Liver (tissue), 9 donors: ENCODE results near the gene LMBR1L. TPM values are rescaled to one million over a fixed set of nuclear protein-coding genes. Genes with fewer than 3 reads are reported as not detected.

Experiments
- DNase-seq: peaks from one replicate; pipeline ENCODE4 v3.0.0-alpha.2; 2017; ENCODE audit warnings: low spot score
- H3K27ac ChIP-seq, 2 donors: one replicate each; pipeline ENCODE4 v1.7.0; 2013; ENCODE audit warnings: inconsistent platforms in 2 of 2, low read length in 2 of 2, control low read depth in 1 of 2, low read depth in 1 of 2, mild to moderate bottlenecking in 1 of 2
- H3K27me3 ChIP-seq, 4 donors: one replicate each; pipeline versions ENCODE4 v1.6.1 to v1.7.0; 2013; ENCODE audit warnings: low read length in 3 of 4, inconsistent platforms in 1 of 4, mild to moderate bottlenecking in 1 of 4, moderate library complexity in 1 of 4; ENCODE audit not compliant: control insufficient read depth in 4 of 4, insufficient read depth in 4 of 4
- H3K36me3 ChIP-seq, 4 donors: one replicate each; pipeline versions ENCODE4 v1.6.1 to v1.7.0; 2013; ENCODE audit warnings: low read length in 3 of 4, mild to moderate bottlenecking in 3 of 4, low read depth in 1 of 4, moderate library complexity in 1 of 4; ENCODE audit not compliant: control insufficient read depth in 4 of 4, insufficient read depth in 3 of 4
- H3K4me1 ChIP-seq, 4 donors: one replicate each; pipeline versions ENCODE4 v1.6.1 to v1.7.0; 2013; ENCODE audit warnings: low read length in 3 of 4, mild to moderate bottlenecking in 3 of 4, moderate library complexity in 1 of 4; ENCODE audit not compliant: control insufficient read depth in 4 of 4, insufficient read depth in 4 of 4
- H3K4me3 ChIP-seq, 3 donors: one replicate each; pipeline versions ENCODE4 v1.6.1 to v1.7.0; 2013; ENCODE audit warnings: low read length in 3 of 3, control low read depth in 1 of 3, low read depth in 1 of 3, mild to moderate bottlenecking in 1 of 3
- H3K9ac ChIP-seq, 2 donors: one replicate each; pipeline ENCODE4 v1.7.0; 2013; ENCODE audit warnings: low read length in 2 of 2, mild to moderate bottlenecking in 2 of 2, moderate library complexity in 2 of 2, control low read depth in 1 of 2, low read depth in 1 of 2
- H3K9me3 ChIP-seq, 4 donors: one replicate each; pipeline versions ENCODE4 v1.6.1 to v1.7.0; 2013; ENCODE audit warnings: low read length in 3 of 4; ENCODE audit not compliant: control insufficient read depth in 4 of 4
- EGR1 ChIP-seq, 2 donors: IDR thresholded peaks; 2 replicates each; pipeline ENCODE4 v1.6.1; 2016 to 2018; ENCODE audit warnings: antibody characterized with exemption in 2 of 2, low read depth in 2 of 2
- FOXA1 ChIP-seq: IDR thresholded peaks from 2 replicates; pipeline ENCODE4 v1.6.1; 2016; ENCODE audit warnings: antibody characterized with exemption
- FOXA2 ChIP-seq: IDR thresholded peaks from 2 replicates; pipeline ENCODE4 v1.6.1; 2016; ENCODE audit warnings: antibody characterized with exemption
- GABPA ChIP-seq, 2 donors: IDR thresholded peaks in 1 of 2; conservative IDR thresholded peaks in 1 of 2; 2 replicates each; pipeline ENCODE4 v1.6.1; 2016; ENCODE audit warnings: antibody characterized with exemption in 2 of 2, mild to moderate bottlenecking in 1 of 2, moderate library complexity in 1 of 2
- HNF4A ChIP-seq, 2 donors: conservative IDR thresholded peaks; 2 replicates each; pipeline ENCODE4 v1.6.1; 2016; ENCODE audit warnings: antibody characterized with exemption in 2 of 2, mild to moderate bottlenecking in 2 of 2
- HNF4G ChIP-seq: IDR thresholded peaks from 2 replicates; pipeline ENCODE4 v1.6.1; 2016; ENCODE audit warnings: antibody characterized with exemption
- JUND ChIP-seq, 2 donors: IDR thresholded peaks; 2 replicates each; pipeline ENCODE4 v1.6.1; 2016; ENCODE audit warnings: antibody characterized with exemption in 2 of 2
- NR2F2 ChIP-seq: IDR thresholded peaks from 2 replicates; pipeline ENCODE4 v1.6.1; 2016; ENCODE audit warnings: antibody characterized with exemption
- RAD21 ChIP-seq, 2 donors: IDR thresholded peaks; 2 replicates each; pipeline ENCODE4 v1.6.1; 2016; ENCODE audit warnings: antibody characterized with exemption in 2 of 2, mild to moderate bottlenecking in 2 of 2
- RXRA ChIP-seq, 2 donors: IDR thresholded peaks; 2 replicates each; pipeline ENCODE4 v1.6.1; 2017 to 2018; ENCODE audit warnings: antibody characterized with exemption in 2 of 2, mild to moderate bottlenecking in 1 of 2
- SP1 ChIP-seq: IDR thresholded peaks from 2 replicates; pipeline ENCODE4 v1.6.1; 2018; ENCODE audit warnings: antibody characterized with exemption, mild to moderate bottlenecking
- TAF1 ChIP-seq: conservative IDR thresholded peaks from 2 replicates; pipeline ENCODE4 v1.6.1; 2016; ENCODE audit warnings: antibody characterized with exemption, mild to moderate bottlenecking
- YY1 ChIP-seq: IDR thresholded peaks from 2 replicates; pipeline ENCODE4 v1.6.1; 2016; ENCODE audit warnings: antibody characterized with exemption, mild to moderate bottlenecking
- WGBS: extraction: QIAGEN DNeasy Blood & Tissue Kit; methylation state at CpG from one replicate; pipeline ENCODE4 v1.1.7; 2013; 5-methylcytosine and 5-hydroxymethylcytosine counted together
- polyA plus RNA-seq, 2 donors: library from polyadenylated mRNA; stranded (reverse) in 1 of 2; unstranded in 1 of 2; fragments of 200-250 nt in 1 of 2; fragments of >200 nt in 1 of 2; fragmentation: Nextera tagmentation in 1 of 2; extraction: Ambion mirVana in 1 of 2; gene quantifications; one replicate each; pipeline versions ENCODE4 v1.2.1 to v1.2.3, GENCODE V29; 2013 to 2015
- total RNA-seq, 2 donors: library from RNA; depleted of rRNA; stranded (reverse); fragments of >200 nt; gene quantifications; one replicate each; pipeline ENCODE4 v1.2.3, GENCODE V29; 2014
- TF ChIP-seq, protein P1 (sequence below): IDR thresholded peaks from 2 replicates; pipeline ENCODE4 v1.6.1; 2016; ENCODE audit warnings: antibody characterized with exemption
- TF ChIP-seq, protein P2 (sequence below): IDR thresholded peaks from 2 replicates; pipeline ENCODE4 v1.6.1; 2016; ENCODE audit warnings: antibody characterized with exemption, mild to moderate bottlenecking
- TF ChIP-seq, protein P3 (sequence below): IDR thresholded peaks from 2 replicates; pipeline ENCODE4 v1.6.1; 2016; ENCODE audit warnings: antibody characterized with exemption
- TF ChIP-seq, protein P4 (sequence below): IDR thresholded peaks from 2 replicates; pipeline ENCODE4 v1.6.1; 2016; ENCODE audit warnings: antibody characterized with exemption
- TF ChIP-seq, protein P5 (sequence below): fragments of 150-350 bp; IDR thresholded peaks from 2 replicates; pipeline ENCODE4 v1.5.1; 2017; ENCODE audit warnings: improper control_type of control experiment, low read depth, low read length; ENCODE audit not compliant: missing input control
- donor health status: healthy.
- donor health status: healthy.
- donor health status: healthy.
- donor health status: healthy.
- donor health status: healthy.

Gene LMBR1L
- total and polyA plus RNA-seq, 4 donors, result 9.3 to 23.7 (median 11.8) TPM

DNA sequence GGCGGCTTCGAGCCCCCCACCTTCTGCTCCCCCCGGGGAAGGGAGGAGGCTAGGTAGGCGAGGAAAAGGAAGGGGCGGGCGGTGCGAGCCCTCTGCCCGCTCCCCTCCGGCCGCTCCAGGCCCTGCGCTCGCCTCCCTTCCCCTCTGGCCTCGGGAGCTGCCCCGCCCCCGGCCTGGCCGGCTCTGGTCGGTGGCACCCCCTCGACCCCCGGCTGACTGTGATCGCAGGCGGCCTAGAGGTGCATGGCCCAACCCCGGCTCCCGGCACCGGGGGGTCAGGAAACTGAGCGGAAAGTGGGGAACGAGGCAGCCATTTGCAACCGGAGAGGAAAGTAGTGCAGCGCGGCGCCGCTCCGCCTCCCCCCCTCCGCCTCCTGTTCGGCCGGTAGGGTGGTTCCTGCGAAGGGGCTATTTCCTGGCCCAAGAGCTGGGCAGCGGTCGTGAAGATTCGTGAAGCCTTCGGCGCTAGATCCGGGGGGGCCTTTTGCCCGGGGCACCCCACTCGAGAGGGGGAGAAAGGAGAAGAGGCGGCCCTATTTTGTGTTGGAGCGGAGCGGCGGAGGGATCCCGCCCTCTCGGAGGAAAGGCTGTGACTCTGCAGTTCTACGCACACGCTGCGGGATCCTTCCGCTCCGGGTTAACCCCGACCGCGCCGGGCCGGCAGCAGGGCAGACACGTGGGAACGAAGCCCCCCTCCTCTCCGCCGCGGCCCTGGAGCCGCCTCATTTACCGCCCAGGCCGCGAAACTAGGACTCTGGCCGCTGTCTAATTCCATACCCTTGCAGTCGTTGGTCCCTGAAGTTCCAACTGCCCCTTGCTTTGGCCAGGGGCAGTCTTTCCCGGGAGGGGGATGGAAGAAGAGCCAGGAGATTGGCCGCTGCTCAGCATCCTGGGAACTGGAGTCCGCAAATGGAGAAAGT lies 50.1 kb downstream of the LMBR1L start, which contains the start of gene KMT2D:
KMT2D (minus strand) TSS at position 558 of the 920 bp plus-strand sequence. CDS start 5,470 bp downstream, outside the sequence.
- Histone ChIP-seq H3K9me3 (no peaks in the 10 kb centered on the region), H3K27ac (peak within 1 kb of the TSS; percentile 95), H3K4me3 (peak within 1 kb of the TSS; percentile 55 to 92 (median 91)), H3K9ac (peak within 1 kb of the TSS; percentile 58 to 84), H3K27me3 (no peaks in the 10 kb centered on the region), H3K36me3 (no peaks in the 10 kb centered on the region), H3K4me1 (peaks cover 9 to 60% (median 55%) of the 10 kb centered on the region in 4 donors)
- DNase-seq, result peak; percentile 91
- TF ChIP-seq SP1, result peak; percentile 46
- TF ChIP-seq HNF4G, result no peak
- no peak for TF ChIP-seq RAD21 (IDR thresholded peaks at IDR 0.05)
- TF ChIP-seq, protein P1, sequence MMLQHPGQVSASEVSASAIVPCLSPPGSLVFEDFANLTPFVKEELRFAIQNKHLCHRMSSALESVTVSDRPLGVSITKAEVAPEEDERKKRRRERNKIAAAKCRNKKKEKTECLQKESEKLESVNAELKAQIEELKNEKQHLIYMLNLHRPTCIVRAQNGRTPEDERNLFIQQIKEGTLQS, result peak; percentile 60
- TF ChIP-seq EGR1 (IDR thresholded peaks at IDR 0.05; ENCODE audit: low read depth in 2 of 2), result peak in 1 of 2 donors; percentile 73
- no peak for TF ChIP-seq JUND (IDR thresholded peaks at IDR 0.05)
- TF ChIP-seq, protein P2, sequence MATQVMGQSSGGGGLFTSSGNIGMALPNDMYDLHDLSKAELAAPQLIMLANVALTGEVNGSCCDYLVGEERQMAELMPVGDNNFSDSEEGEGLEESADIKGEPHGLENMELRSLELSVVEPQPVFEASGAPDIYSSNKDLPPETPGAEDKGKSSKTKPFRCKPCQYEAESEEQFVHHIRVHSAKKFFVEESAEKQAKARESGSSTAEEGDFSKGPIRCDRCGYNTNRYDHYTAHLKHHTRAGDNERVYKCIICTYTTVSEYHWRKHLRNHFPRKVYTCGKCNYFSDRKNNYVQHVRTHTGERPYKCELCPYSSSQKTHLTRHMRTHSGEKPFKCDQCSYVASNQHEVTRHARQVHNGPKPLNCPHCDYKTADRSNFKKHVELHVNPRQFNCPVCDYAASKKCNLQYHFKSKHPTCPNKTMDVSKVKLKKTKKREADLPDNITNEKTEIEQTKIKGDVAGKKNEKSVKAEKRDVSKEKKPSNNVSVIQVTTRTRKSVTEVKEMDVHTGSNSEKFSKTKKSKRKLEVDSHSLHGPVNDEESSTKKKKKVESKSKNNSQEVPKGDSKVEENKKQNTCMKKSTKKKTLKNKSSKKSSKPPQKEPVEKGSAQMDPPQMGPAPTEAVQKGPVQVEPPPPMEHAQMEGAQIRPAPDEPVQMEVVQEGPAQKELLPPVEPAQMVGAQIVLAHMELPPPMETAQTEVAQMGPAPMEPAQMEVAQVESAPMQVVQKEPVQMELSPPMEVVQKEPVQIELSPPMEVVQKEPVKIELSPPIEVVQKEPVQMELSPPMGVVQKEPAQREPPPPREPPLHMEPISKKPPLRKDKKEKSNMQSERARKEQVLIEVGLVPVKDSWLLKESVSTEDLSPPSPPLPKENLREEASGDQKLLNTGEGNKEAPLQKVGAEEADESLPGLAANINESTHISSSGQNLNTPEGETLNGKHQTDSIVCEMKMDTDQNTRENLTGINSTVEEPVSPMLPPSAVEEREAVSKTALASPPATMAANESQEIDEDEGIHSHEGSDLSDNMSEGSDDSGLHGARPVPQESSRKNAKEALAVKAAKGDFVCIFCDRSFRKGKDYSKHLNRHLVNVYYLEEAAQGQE, result peak; percentile 62
- peak; percentile 97 for TF ChIP-seq YY1
- TF ChIP-seq FOXA2, result no peak
- peak; percentile 31 for TF ChIP-seq TAF1
- TF ChIP-seq FOXA1, result no peak
- TF ChIP-seq, protein P3, sequence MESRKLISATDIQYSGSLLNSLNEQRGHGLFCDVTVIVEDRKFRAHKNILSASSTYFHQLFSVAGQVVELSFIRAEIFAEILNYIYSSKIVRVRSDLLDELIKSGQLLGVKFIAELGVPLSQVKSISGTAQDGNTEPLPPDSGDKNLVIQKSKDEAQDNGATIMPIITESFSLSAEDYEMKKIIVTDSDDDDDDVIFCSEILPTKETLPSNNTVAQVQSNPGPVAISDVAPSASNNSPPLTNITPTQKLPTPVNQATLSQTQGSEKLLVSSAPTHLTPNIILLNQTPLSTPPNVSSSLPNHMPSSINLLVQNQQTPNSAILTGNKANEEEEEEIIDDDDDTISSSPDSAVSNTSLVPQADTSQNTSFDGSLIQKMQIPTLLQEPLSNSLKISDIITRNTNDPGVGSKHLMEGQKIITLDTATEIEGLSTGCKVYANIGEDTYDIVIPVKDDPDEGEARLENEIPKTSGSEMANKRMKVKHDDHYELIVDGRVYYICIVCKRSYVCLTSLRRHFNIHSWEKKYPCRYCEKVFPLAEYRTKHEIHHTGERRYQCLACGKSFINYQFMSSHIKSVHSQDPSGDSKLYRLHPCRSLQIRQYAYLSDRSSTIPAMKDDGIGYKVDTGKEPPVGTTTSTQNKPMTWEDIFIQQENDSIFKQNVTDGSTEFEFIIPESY, result no peak
- peak in 1 of 2 donors; percentile 63 for TF ChIP-seq GABPA (IDR thresholded peaks at IDR 0.05 in 1 of 2, conservative IDR thresholded peaks at IDR 0.05 in 1 of 2)
- no peak for TF ChIP-seq HNF4A (conservative IDR thresholded peaks at IDR 0.05)
- TF ChIP-seq RXRA (IDR thresholded peaks at IDR 0.05), result peak; percentile 40 to 51
- peak; percentile 50 for TF ChIP-seq NR2F2
- TF ChIP-seq, protein P4, sequence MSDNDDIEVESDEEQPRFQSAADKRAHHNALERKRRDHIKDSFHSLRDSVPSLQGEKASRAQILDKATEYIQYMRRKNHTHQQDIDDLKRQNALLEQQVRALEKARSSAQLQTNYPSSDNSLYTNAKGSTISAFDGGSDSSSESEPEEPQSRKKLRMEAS, result peak; percentile 77
- TF ChIP-seq, protein P5, sequence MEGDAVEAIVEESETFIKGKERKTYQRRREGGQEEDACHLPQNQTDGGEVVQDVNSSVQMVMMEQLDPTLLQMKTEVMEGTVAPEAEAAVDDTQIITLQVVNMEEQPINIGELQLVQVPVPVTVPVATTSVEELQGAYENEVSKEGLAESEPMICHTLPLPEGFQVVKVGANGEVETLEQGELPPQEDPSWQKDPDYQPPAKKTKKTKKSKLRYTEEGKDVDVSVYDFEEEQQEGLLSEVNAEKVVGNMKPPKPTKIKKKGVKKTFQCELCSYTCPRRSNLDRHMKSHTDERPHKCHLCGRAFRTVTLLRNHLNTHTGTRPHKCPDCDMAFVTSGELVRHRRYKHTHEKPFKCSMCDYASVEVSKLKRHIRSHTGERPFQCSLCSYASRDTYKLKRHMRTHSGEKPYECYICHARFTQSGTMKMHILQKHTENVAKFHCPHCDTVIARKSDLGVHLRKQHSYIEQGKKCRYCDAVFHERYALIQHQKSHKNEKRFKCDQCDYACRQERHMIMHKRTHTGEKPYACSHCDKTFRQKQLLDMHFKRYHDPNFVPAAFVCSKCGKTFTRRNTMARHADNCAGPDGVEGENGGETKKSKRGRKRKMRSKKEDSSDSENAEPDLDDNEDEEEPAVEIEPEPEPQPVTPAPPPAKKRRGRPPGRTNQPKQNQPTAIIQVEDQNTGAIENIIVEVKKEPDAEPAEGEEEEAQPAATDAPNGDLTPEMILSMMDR, result peak; percentile 24
- WGBS, result under 1% methylated on average over 74 of the region's 74 CpGs
